Loucy (cell line): Measurements from ENCODE around the gene B4GALNT4.
"Not testable (repeated sequence)": the region's sequence is repeated elsewhere in the genome, so short reads cannot be mapped to it uniquely, and the experiment has no call there.

Source experiments
- H2AFZ ChIP-seq: fragments of 200-600 bp; sonication (generic); 2 replicates; pipeline ENCODE4 v1.6.0; 2016; ENCODE audit warnings: antibody characterized with exemption, mild to moderate bottlenecking, low read length, moderate library complexity
- H3F3A ChIP-seq: fragments of 200-600 bp; 2 replicates; pipeline ENCODE4 v1.6.0; 2016; ENCODE audit warnings: antibody characterized with exemption, low read depth, mild to moderate bottlenecking
- H3K27me3 ChIP-seq: fragments of 200-600 bp; sonication (generic); 2 replicates; pipeline ENCODE4 v1.6.1; 2014; ENCODE audit warnings: low read length, mild to moderate bottlenecking; ENCODE audit not compliant: insufficient read depth, poor library complexity, severe bottlenecking
- H3K36me3 ChIP-seq: fragments of 200-600 bp; sonication (generic); 2 replicates; pipeline ENCODE4 v1.6.1; 2016; ENCODE audit warnings: low read length; ENCODE audit not compliant: insufficient read depth
- H3K4me1 ChIP-seq: fragments of 200-600 bp; sonication (generic); 2 replicates; pipeline ENCODE4 v1.5.1; 2014; ENCODE audit warnings: low read length, mild to moderate bottlenecking; ENCODE audit not compliant: insufficient read depth, poor library complexity, severe bottlenecking
- H3K4me2 ChIP-seq: fragments of 200-600 bp; sonication (generic); 2 replicates; pipeline ENCODE4 v1.6.0; 2014; ENCODE audit warnings: antibody characterized with exemption, low read length, low read depth, mild to moderate bottlenecking; ENCODE audit not compliant: poor library complexity, severe bottlenecking
- H3K4me3 ChIP-seq: fragments of 200-600 bp; sonication (generic); 2 replicates; pipeline ENCODE4 v1.5.1; 2014; ENCODE audit warnings: low read length, mild to moderate bottlenecking, mixed read lengths; ENCODE audit not compliant: poor library complexity, severe bottlenecking
- H3K79me2 ChIP-seq: fragments of 200-600 bp; sonication (generic); 2 replicates; pipeline ENCODE4 v1.6.1; 2014; ENCODE audit warnings: low read length; ENCODE audit not compliant: insufficient read depth
- H3K9ac ChIP-seq: fragments of 200-600 bp; sonication (generic); 2 replicates; pipeline ENCODE4 v1.6.0; 2014; ENCODE audit warnings: mild to moderate bottlenecking, low read depth, low read length, moderate library complexity; ENCODE audit not compliant: poor library complexity, severe bottlenecking
- H3K9me2 ChIP-seq: fragments of 200-600 bp; sonication (generic); replicated peaks from 2 replicates; pipeline ENCODE4 v1.6.1; 2016; ENCODE audit warnings: low read depth, low read length, mixed read lengths
- H3K9me3 ChIP-seq: fragments of 200-600 bp; sonication (generic); 2 replicates; pipeline ENCODE4 v1.6.1; 2014; ENCODE audit warnings: mild to moderate bottlenecking, antibody characterized with exemption, low read length, low read depth; ENCODE audit not compliant: insufficient read depth
- H4K20me1 ChIP-seq: fragments of 200-600 bp; sonication (generic); 2 replicates; pipeline ENCODE4 v1.6.0; 2014; ENCODE audit warnings: antibody characterized with exemption, low read length, mild to moderate bottlenecking; ENCODE audit not compliant: insufficient read depth, poor library complexity, severe bottlenecking
- EZH2phosphoT487 ChIP-seq: fragments of 200-600 bp; IDR thresholded peaks from 2 replicates; pipeline ENCODE4 v1.6.1; 2018; ENCODE audit warnings: antibody characterized with exemption, mild to moderate bottlenecking, moderate library complexity, borderline replicate concordance
- TF ChIP-seq, protein P1 (sequence below): fragments of 200-600 bp; sonication (generic); conservative IDR thresholded peaks from 2 replicates; pipeline ENCODE4 v1.5.1; 2014; ENCODE audit warnings: mild to moderate bottlenecking, antibody characterized with exemption, low read length

B4GALNT4 gene

DNA sequence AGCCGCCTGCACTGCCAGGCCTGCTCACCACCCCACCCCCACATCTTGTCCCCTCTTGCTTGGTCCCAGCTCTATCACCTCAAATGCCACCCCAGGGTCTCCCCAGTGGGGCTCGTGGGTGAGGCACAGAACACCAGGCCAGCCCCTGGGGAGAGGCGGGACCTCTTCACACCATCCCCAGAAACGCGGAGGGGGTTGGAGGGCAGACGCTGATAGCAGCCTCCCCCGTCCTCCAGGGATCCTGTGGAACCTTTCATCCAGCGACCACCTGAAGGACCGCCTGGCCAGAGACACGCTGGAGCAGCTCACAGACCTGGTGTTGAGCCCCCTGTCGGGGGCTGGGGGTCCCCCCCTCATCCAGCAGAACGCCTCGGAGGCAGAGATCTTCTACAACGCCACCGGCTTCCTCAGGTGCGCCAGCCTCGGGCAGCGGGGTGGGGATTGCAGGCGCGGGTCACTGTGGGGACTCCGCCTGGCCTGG, 30.5 kb downstream of the B4GALNT4 start:
- Histone ChIP-seq H3K9me3 (no peaks in the 10 kb centered on the region), H3K4me3 (no peak overlapping the region), H2AFZ (no peak overlapping the region), H3K27me3 (no peaks in the 10 kb centered on the region), H4K20me1 (no peaks in the 10 kb centered on the region), H3K79me2 (no peaks in the 10 kb centered on the region), H3K9me2 (no peaks in the 10 kb centered on the region), H3K4me1 (peaks cover 5% of the 10 kb centered on the region), H3F3A (no peaks in the 10 kb centered on the region), H3K4me2 (no peak overlapping the region), H3K9ac (no peak overlapping the region), H3K36me3 (no peaks in the 10 kb centered on the region)
- TF ChIP-seq EZH2phosphoT487: no peak
- TF ChIP-seq, protein P1, sequence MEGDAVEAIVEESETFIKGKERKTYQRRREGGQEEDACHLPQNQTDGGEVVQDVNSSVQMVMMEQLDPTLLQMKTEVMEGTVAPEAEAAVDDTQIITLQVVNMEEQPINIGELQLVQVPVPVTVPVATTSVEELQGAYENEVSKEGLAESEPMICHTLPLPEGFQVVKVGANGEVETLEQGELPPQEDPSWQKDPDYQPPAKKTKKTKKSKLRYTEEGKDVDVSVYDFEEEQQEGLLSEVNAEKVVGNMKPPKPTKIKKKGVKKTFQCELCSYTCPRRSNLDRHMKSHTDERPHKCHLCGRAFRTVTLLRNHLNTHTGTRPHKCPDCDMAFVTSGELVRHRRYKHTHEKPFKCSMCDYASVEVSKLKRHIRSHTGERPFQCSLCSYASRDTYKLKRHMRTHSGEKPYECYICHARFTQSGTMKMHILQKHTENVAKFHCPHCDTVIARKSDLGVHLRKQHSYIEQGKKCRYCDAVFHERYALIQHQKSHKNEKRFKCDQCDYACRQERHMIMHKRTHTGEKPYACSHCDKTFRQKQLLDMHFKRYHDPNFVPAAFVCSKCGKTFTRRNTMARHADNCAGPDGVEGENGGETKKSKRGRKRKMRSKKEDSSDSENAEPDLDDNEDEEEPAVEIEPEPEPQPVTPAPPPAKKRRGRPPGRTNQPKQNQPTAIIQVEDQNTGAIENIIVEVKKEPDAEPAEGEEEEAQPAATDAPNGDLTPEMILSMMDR: no peak

DNA sequence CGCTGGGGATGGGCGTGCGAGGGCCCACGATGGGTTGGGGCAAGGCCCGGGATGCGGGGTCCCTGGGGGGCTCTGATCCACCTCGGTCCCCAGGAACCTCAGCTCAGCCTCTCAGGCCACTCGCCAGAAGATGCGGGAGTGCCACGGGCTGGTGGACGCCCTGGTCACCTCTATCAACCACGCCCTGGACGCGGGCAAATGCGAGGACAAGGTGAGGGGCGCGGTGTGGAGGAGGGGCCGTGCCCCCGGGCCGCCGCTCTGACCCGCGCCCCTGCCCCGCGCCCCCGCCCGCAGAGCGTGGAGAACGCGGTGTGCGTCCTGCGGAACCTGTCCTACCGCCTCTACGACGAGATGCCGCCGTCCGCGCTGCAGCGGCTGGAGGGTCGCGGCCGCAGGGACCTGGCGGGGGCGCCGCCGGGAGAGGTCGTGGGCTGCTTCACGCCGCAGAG, 31.0 kb downstream of the B4GALNT4 start:
- no peaks in the 10 kb centered on the region for H3K79me2 ChIP-seq
- H3K36me3 ChIP-seq: no peaks in the 10 kb centered on the region
- H3K4me2 ChIP-seq: no peak overlapping the region
- no peaks in the 10 kb centered on the region for H3F3A ChIP-seq
- no peaks in the 10 kb centered on the region for H3K27me3 ChIP-seq
- H3K9ac ChIP-seq: no peak overlapping the region
- no peaks in the 10 kb centered on the region for H4K20me1 ChIP-seq
- no peak overlapping the region for H2AFZ ChIP-seq
- no peaks in the 10 kb centered on the region for H3K9me3 ChIP-seq
- no peak for TF ChIP-seq EZH2phosphoT487
- TF ChIP-seq, protein P1: no peak
- H3K9me2 ChIP-seq: no peaks in the 10 kb centered on the region
- peaks cover 5% of the 10 kb centered on the region for H3K4me1 ChIP-seq
- no peak overlapping the region for H3K4me3 ChIP-seq

- not testable (repeated sequence) for H3K27me3 ChIP-seq, H3K79me2 ChIP-seq, H3F3A ChIP-seq, H3K36me3 ChIP-seq, H3K4me3 ChIP-seq, H3K4me1 ChIP-seq, H3K9ac ChIP-seq, H3K9me2 ChIP-seq, H3K9me3 ChIP-seq, H4K20me1 ChIP-seq, H2AFZ ChIP-seq, H3K4me2 ChIP-seq
Observed at GRCh38 chr11:401196-401595, 31.9 kb downstream of the B4GALNT4 start.

DNA sequence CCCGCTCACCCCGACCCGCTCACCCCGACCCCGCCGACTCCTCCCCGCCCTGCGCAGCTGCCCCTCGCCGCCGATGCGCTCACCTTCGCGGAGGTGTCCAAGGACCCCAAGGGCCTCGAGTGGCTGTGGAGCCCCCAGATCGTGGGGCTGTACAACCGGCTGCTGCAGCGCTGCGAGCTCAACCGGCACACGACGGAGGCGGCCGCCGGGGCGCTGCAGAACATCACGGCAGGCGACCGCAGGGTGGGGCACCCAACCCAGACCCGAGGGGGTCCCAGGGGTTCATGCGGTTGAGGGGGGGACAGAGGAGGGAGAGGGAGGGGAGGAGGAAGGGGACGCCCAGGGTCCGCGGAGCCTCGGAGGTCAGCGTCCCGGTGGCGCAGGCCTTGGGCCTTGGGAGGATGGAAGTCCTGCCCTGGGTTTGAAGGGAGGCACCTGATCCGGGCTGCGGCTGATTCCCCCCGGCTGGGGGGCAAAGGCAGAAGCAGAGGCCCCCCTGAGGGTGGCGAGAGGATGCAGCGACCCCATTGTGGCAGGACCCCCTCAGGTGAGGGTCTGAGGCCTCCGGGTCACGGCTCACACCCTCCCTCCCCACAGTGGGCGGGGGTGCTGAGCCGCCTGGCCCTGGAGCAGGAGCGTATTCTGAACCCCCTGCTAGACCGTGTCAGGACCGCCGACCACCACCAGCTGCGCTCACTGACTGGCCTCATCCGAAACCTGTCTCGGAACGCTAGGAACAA, 33.9 kb downstream of the B4GALNT4 start:
- no peak overlapping the region for H3K4me3 ChIP-seq
- no peaks in the 10 kb centered on the region for H3K9me2 ChIP-seq
- no peak overlapping the region for H3K4me2 ChIP-seq
- no peaks in the 10 kb centered on the region for H3K79me2 ChIP-seq
- peaks cover 19% of the 10 kb centered on the region for H3K4me1 ChIP-seq
- H2AFZ ChIP-seq: no peak overlapping the region
- no peaks in the 10 kb centered on the region for H3K27me3 ChIP-seq
- TF ChIP-seq, protein P1: no peak
- TF ChIP-seq EZH2phosphoT487: no peak
- H3K9ac ChIP-seq: no peak overlapping the region
- no peaks in the 10 kb centered on the region for H3K36me3 ChIP-seq
- no peaks in the 10 kb centered on the region for H3K9me3 ChIP-seq
- H3F3A ChIP-seq: no peaks in the 10 kb centered on the region
- H4K20me1 ChIP-seq: peaks cover 3% of the 10 kb centered on the region
